HepG2 (cell line): Measurements from ENCODE around the gene COPZ2. TPM values are rescaled to one million over a fixed set of nuclear protein-coding genes. Genes with fewer than 3 reads are reported as not detected.

Experiments
- ATF7 ChIP-seq, 2 experiments: fragments of 450-650 bp in 1 of 2; sonication (generic) in 1 of 2; formaldehyde crosslinking in 1 of 2; IDR thresholded peaks; 2 replicates each; pipeline versions ENCODE4 v1.4.0 to v1.6.1; 2016 to 2020; ENCODE audit warnings: antibody characterized with exemption in 1 of 2, mild to moderate bottlenecking in 1 of 2, missing genetic modification reagents in 1 of 2
- DMTF1 ChIP-seq: sonication (generic); formaldehyde crosslinking; IDR thresholded peaks from 2 replicates; pipeline ENCODE4 v1.4.0; 2020; ENCODE audit warnings: mild to moderate bottlenecking, missing genetic modification reagents
- ELK4 ChIP-seq: sonication (generic); formaldehyde crosslinking; IDR thresholded peaks from 2 replicates; pipeline ENCODE4 v1.9.0; 2021; ENCODE audit warnings: missing genetic modification reagents, borderline replicate concordance
- IKZF4 ChIP-seq: sonication (generic); formaldehyde crosslinking; IDR thresholded peaks from 2 replicates; pipeline ENCODE4 v1.5.1; 2020; ENCODE audit warnings: borderline replicate concordance, mild to moderate bottlenecking, low read depth, missing genetic modification reagents; ENCODE audit errors: not compliant biosample characterization
- NFE2L1 ChIP-seq: sonication (generic); formaldehyde crosslinking; IDR thresholded peaks from 2 replicates; pipeline ENCODE4 v1.4.0; 2020; ENCODE audit warnings: missing genetic modification reagents, mild to moderate bottlenecking, borderline replicate concordance
- NR2C2 ChIP-seq: sonication (generic); formaldehyde crosslinking; IDR thresholded peaks from 2 replicates; pipeline ENCODE4 v1.4.0; 2020; ENCODE audit warnings: missing genetic modification reagents, mild to moderate bottlenecking, moderate library complexity, borderline replicate concordance
- POLR2G ChIP-seq: fragments of 200-400 bp; formaldehyde crosslinking; IDR thresholded peaks from 2 replicates; pipeline ENCODE4 v1.6.1; 2018; ENCODE audit warnings: mild to moderate bottlenecking, low read depth, low read length, moderate library complexity
- RAD21 ChIP-seq: fragments of 450-650 bp; formaldehyde crosslinking; IDR thresholded peaks from 2 replicates; pipeline ENCODE4 v1.5.0; 2020; ENCODE audit warnings: mild to moderate bottlenecking
- SALL1 ChIP-seq: sonication (generic); formaldehyde crosslinking; IDR thresholded peaks from 2 replicates; pipeline ENCODE4 v1.8.0; 2022; ENCODE audit warnings: mild to moderate bottlenecking, missing genetic modification reagents
- TBL1XR1 ChIP-seq: fragments of 150-350 bp; IDR thresholded peaks from 2 replicates; pipeline ENCODE4 v1.6.1; 2014; ENCODE audit warnings: borderline replicate concordance, low read length; ENCODE audit not compliant: partially characterized antibody
- TEAD2 ChIP-seq: sonication (generic); formaldehyde crosslinking; IDR thresholded peaks from 2 replicates; pipeline ENCODE4 v1.9.0; 2021; ENCODE audit warnings: missing genetic modification reagents
- ZNF329 ChIP-seq: sonication (generic); formaldehyde crosslinking; IDR thresholded peaks from 2 replicates; pipeline ENCODE4 v1.9.0; 2021; ENCODE audit warnings: low read depth, mild to moderate bottlenecking, missing genetic modification reagents
- ZNF484 ChIP-seq: sonication (generic); formaldehyde crosslinking; IDR thresholded peaks from 2 replicates; pipeline ENCODE4 v1.5.1; 2020; ENCODE audit warnings: mild to moderate bottlenecking, low read depth, missing genetic modification reagents, borderline replicate concordance
- ZNF512 ChIP-seq: sonication (generic); formaldehyde crosslinking; IDR thresholded peaks from 2 replicates; pipeline ENCODE4 v1.4.0; 2020; ENCODE audit warnings: mild to moderate bottlenecking, missing genetic modification reagents
- ZNF557 ChIP-seq: sonication (generic); formaldehyde crosslinking; IDR thresholded peaks from 2 replicates; pipeline ENCODE4 v1.4.0; 2020; ENCODE audit warnings: missing genetic modification reagents
- ZNF605 ChIP-seq: sonication (generic); formaldehyde crosslinking; IDR thresholded peaks from 2 replicates; pipeline ENCODE4 v1.8.0; 2022; ENCODE audit warnings: mild to moderate bottlenecking, missing genetic modification reagents
- ZNF670 ChIP-seq: sonication (generic); formaldehyde crosslinking; IDR thresholded peaks from 2 replicates; pipeline ENCODE4 v1.8.0; 2022; ENCODE audit warnings: mild to moderate bottlenecking, missing genetic modification reagents, borderline replicate concordance
- ZNF850 ChIP-seq: sonication (generic); formaldehyde crosslinking; conservative IDR thresholded peaks from 2 replicates; pipeline ENCODE4 v1.9.0; 2021; ENCODE audit warnings: mild to moderate bottlenecking, missing genetic modification reagents
- polyA plus RNA-seq, 8 experiments: library from polyadenylated mRNA; depleted of rRNA in 3 of 8; stranded (reverse) in 7 of 8; unstranded in 1 of 8; fragments of >200 nt; fragmentation: Illumina TruSeq in 4 of 8; extraction: Trizol in 4 of 8; gene quantifications; 2 replicates each; pipeline versions ENCODE4 v1.2.1 to v1.2.3, GENCODE V29; 2011 to 2016; ENCODE audit warnings: low read depth in 4 of 8, missing spikeins in 1 of 8, mixed read lengths in 1 of 8; ENCODE audit not compliant: insufficient read depth in 1 of 8
- total RNA-seq, 5 experiments: library from RNA; depleted of rRNA; stranded (reverse); fragments of >200 nt; fragmentation: Illumina TruSeq; extraction: Trizol; gene quantifications; 2 replicates each; pipeline ENCODE4 v1.2.3, GENCODE V29; 2016; ENCODE audit warnings: low read depth in 1 of 5

The COPZ2 gene
- total and polyA plus RNA-seq, 2 of the 13 experiments (the other 11 are each of a cell fraction or from before 2014, with no cell fraction given): 0.61 to 1.5 TPM

GRCh38 chr17:48025040-48025903 lies 12.3 kb downstream of the COPZ2 start (continued):
- no peak for TF ChIP-seq ZNF512
- no peak for TF ChIP-seq POLR2G
- TF ChIP-seq ELK4: no peak; the same call in 1 of the 2 replicates
- no peak for TF ChIP-seq ZNF329 (CRISPR knock-in tag)
- TF ChIP-seq TEAD2 (CRISPR knock-in tag): no peak
- no peak for TF ChIP-seq ZNF670 (CRISPR knock-in tag)
- 0 out of 2 replicates have a peak, but pooled peaks have one; percentile 23 for TF ChIP-seq NR2C2 (CRISPR knock-in tag)
- TF ChIP-seq DMTF1 (CRISPR knock-in tag): no peak
- no peak for TF ChIP-seq ZNF484 (CRISPR knock-in tag)
- TF ChIP-seq IKZF4: no peak
- TF ChIP-seq RAD21 (CRISPR knock-in tag): peak; percentile 99
- 0 out of 2 replicates have a peak, but pooled peaks have one; percentile 33 for TF ChIP-seq SALL1 (CRISPR knock-in tag)
- 0 out of 2 replicates have a peak, but pooled peaks have one; percentile 63 for TF ChIP-seq ZNF605 (CRISPR knock-in tag)
- no peak for TF ChIP-seq NFE2L1 (CRISPR knock-in tag)
- peak; percentile 46; the same call in 1 of the 2 replicates for TF ChIP-seq ZNF557 (CRISPR knock-in tag)
- no peak for TF ChIP-seq ZNF850 (CRISPR knock-in tag)
- peak; percentile 55 for TF ChIP-seq TBL1XR1
- TF ChIP-seq ATF7 (IDR thresholded peaks at IDR 0.05): no peak
- no peak; the same call in 1 of the 2 replicates for TF ChIP-seq ATF7 (CRISPR knock-in tag; IDR thresholded peaks at IDR 0.05)
